ENCODE measurements around the gene SKI.
"Not testable (repeated sequence)": the region's sequence is repeated elsewhere in the genome, so short reads cannot be mapped to it uniquely, and the experiment has no call there.

SKI gene

DNA sequence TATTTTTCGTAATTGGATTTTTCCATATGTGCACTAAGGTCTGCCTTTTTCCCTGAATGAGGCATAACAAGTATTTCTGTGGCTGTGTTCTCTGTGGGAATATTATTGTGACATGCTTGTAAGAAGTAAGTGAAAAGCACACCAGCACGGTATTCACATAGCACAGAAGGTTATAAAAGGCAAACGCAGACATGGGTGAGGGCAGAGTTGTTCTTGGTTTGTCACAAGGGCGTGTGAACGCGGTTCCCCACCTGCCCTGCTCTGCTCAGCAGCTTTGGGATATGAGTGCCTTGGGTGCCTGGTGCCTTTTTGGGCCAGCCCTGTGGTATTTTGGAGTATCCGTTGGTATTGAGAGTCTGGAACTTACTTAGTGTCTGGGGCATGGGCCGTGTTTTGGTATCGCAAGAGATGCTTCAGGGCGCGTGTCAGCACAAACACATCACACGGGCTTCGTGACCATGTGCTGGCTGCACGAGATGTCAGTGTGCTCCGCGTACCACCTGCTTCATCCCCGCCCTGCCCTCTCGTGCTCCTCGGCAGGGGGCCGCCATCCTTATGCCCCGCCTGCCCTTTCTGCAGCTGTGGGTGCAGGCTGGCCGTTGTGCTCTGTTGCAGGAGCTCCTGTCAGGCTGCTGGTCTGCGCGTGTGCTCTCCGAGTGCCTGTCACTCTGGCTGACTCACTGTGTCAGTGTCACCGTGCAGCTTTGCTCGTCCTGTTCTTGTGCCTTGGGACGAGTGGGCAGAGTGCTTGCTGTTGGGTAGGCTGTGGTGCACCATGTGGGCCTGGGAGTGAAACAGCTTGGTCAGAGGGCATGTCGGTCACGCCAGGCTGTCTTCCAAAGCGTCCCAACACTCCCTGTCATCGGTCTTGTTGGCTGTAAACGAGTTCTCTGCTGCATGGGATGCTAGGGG is 15.0 kb downstream of the SKI start:
- no peak for DNase-seq (ENCODE audit: low read depth)

DNA sequence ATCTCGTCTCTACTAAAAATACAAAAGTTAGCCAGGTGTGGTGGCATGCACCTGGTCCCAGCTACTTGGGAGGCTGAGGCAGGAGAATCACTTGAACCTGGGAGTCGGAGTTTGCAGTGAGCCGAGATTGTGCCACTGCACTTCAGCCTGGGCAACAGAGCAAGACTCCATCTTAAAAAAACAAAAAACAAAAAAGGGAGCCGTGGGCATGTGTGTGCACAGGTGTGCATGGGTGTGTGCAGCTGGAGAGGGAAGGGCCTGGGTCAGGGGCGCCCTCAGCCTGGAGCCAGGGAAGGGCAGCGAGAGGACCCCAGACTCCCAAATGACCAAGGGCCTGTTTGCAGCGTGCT is 18.9 kb downstream of the SKI start:
- DNase-seq (ENCODE audit: low read depth), result not testable (repeated sequence)

DNA sequence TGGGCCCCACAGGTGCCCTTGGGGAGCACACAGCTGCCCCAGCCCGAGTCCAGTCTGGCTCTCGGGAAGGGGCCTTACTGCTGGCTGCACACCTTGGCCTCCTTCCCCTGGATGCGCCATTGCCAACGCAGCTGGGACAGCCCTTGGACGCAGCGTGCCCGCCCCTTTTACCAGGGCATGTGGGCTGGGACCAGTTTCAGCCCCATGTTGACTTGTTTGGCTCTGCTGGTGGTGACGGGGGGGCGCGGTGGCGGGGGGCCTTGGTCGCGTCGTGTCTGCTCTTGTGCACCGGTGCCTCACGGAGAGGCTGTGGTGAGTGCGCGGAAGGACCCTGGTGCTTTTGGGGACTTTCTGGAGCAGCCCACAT is 19.6 kb downstream of the SKI start:
- no peak for DNase-seq (ENCODE audit: low read depth)

DNA sequence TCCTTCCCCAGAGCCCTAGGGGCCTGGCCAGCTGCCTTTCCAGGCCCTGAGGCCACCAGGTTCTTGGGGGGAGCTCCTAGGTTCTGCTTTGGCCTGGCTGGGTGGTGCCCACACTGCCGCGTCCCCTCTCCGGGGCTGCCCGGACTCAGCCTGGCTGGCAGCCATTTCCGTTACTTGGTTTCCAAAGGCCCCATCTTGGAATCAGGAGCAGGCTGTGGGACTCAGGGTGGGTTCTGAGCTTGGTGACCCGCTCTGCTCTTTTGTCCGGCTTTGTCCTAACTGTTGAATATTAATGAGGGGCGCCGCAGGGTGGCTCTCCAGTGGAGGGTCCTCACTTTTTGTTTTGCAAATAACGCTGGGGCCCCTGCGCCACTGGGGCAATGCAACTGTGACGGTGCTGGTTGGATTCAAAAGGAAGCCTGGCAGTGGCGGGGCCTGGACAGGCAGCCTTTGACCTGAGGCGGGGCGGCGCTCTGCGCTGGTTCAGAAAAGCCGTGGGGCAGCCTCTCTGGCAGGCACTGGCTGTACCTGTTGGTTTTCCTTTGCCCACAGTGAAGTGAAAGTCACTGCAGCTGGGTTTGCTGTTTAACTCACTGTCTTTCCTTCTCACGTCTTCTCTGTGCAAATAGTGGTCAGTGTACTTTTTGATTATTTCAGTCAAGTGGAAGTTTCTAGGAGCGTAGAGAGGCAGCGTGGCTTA is 20.2 kb downstream of the SKI start:
- no peak for DNase-seq (ENCODE audit: low read depth)

DNA sequence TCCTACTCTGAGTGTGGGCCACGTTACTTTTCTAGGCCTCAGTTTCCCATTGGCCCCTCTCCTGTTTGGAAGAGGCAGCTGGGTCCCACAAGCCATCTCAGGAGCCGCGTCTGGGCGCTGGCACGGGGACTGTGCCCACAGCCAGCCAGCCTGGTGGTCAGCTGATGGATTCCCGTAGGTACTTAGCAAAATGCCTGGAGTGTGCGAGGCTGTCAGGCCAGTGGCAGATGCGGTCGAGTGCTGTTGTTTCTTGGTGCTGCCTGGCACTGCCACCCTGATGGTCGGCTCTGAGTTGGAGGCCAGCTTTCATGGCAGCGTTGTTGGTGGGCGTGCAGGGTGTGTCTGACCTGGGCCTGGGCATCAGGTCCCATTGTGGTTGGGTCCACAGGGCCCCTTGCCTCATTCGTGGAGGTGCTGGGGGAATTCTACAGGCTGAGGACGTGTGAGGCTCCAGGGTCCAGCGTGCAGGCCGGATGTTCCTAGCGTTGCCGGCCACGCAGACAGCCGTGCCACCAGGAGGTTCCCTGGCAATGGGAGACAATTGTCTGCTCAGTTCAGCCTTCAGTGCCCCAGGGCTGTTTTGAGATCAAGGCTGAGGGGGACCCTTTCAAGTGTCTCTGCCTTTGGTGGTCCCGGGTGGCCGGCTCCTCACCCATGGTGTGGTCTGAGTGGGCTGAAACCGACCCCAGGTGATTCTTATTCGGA is 20.9 kb downstream of the SKI start:
- no peak for DNase-seq (ENCODE audit: low read depth)

DNA sequence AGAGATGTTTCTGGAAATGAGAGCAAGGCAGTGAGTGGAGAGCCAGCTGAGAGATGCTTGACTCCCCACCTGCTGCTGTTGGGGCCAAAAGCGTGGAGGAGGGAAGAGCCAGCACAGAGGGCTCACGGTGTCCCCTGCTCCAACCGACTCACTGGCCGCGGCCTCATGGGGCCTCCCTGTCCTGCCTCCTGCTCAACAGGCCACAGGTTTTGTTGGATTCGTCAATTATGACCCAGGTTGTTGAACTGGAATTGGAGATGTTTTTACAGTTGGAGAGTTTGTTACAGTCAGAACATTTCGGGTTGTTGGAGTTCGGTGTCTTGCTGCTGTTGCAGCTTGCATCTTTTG is 21.4 kb downstream of the SKI start:
- DNase-seq (ENCODE audit: low read depth), result no peak

DNA sequence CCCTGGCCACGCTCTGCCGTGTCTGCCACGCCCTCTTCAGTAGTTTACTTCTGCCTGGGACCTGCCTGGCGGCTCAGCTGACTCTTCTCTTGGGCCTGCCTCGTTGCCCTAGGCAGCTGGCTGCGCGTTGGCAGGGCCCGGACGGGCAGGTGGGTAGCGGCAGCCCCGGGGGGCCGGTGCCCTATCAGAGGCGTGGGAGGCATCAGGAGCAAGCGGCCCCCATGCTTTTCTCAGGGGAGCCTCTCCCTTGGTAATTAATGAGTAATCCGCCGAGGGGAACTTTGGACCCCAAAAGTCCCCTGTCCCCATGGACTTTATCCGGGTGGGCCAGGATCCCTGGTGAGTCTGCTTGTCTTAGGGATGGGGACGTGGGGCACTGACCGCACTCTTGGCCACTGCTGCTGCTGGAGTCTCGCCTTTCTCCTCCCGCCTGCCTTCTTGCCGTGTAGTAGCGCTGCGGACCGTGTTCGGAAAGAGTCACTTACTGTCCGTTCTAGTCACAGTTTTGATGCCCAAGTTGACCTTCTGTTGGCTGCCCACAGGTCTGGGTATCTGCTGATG is 22.7 kb downstream of the SKI start:
- DNase-seq (ENCODE audit: low read depth), result no peak

DNA sequence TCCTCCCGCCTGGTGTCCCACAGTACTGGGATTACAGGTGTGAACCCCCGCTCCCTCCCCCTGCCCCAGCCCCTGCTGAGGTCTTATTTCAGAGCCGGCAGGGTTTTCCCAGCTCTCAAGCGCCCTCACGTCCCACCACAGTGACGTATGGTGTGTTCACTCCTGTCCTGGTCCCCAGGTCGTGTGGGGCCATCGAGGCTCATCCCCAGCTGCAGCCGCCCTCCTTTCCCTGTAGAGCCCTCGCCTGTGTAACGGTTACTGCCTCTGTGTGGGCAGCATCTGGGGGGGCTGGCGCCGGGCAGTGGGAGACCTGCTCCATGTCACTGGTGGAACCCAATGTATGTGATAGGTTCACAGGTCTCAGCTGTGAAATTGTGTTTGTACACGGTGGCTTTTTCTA is 23.2 kb downstream of the SKI start:
- no peak for DNase-seq (ENCODE audit: low read depth)

DNA sequence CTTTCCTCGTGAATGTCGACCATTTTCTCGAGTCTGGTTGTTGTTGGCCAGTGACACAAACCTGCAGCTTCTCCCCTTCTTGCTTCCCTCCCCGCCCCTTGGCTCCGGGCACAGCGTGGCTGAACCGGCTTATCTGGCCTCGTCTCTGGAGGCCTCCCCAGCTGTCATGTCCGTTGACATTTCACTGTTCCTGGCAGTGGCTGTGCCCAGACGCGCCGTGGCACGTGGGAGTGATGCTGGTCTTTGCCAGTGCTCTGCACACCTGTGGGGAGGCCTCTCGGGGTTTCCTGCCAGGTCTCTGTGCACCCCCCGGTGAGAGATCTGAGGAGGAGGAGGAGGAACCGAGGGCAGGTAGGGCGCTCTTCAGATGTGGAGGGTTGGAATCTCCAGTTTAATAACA is 23.7 kb downstream of the SKI start:
- DNase-seq (ENCODE audit: low read depth), result no peak

DNA sequence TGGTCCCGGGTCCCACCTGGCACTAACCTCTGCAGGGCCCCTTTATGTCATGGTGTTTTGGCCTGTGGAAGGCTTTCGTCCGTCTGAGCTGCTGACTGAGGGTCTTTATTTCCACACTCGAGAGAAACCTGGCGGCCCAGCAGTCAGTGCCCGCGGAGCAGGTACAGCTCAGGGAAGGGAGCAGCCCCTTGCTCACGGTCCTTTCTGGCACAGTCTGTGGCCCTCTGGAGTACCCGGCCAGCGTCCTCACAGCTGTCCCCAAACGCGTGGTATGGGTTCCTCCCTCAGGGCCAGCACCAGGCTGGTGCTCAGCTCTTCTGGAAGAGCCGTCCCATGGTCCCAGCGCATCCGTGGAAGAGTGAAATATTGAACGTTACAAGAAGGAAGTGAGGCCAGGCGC is 24.3 kb downstream of the SKI start:
- no peak for DNase-seq (ENCODE audit: low read depth)

DNA sequence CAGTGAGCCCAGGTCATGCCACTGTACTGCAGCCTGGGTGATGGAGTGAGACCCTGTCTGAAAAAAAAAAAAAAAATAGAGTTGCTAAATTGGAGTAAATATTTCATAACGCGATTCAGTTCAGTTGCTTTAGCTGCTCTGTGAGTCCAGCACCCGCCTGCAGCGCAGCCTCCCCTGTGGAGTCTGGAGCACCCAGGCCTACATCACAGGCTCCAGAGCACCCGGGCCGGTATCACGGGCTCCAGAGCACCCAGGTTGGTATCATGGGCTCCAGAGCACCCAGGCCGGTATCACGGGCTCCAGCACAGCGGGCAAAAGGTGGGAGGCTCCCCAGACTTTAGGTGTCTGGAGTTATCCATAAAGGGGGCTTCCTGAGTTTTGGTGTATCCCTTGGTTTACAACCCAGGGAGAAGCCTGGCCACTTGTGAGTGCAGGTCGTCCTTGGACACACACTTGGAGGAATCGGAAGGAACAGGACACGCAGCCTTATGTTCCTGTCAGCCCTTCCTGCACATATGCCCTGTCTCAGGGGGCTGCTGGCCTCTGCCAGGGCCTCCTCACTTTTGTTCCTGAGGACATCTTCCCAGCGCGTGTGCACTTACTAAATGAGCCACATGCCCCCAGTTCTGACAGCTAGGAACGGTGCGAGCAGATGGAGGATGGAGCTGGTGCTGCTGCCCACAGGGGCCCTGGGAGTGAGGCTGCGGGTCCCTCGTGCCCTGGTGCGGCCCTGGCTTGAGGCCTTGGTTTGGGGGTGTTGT is 25.1 kb downstream of the SKI start:
- DNase-seq (ENCODE audit: low read depth), result no peak

DNA sequence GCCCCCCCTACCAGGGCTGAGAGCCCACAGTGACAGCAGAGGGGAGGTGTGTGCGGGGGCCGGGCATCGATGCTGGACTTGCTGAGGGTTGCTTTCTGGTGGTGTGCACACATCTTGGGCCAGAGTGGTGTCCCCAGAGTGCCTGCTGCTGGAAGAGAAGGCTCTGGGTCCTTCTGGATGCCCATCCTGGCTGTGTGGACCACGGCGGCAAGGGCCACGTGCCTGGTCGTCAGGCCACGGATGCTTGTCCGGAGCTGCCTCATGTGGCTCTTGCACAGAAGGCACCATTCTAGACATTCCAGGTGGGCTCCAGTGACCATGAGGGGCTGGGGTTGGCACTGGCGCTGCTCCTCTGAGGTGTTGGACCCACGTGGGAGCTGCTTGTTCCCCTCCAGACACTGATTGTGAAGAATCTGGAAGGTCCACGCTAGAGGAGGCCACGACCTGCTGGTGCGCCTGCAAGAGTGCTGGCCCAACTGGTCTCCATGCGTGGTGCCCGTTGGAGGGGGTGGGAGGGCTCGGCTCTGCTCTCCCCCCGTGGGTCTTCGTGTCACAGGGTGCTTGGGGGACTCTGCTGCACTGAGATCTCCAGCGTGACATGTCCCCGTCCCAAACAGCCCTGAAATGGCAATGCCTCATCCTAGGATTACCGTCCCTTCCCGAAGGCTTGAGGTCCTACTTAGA is 25.8 kb downstream of the SKI start:
- no peak for DNase-seq (ENCODE audit: low read depth)

DNA sequence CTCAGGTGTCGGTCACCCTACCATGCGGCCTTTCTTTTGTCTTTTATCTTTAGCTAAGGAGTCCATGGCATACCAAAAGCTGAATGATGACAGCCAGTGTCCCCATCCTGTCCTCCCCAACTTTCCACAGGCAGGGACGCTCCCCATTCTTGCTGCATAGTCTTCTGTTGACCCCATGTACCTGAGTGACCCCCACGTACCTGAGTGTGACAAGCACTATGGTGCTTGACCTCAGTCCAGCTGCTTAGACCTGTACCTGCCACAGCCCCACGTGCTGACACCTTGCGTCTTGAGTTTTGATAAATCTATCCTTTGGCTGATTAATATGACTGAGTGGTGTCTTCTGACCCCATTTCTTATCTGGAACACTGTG is 26.9 kb downstream of the SKI start:
- no peak for DNase-seq (ENCODE audit: low read depth)

DNA sequence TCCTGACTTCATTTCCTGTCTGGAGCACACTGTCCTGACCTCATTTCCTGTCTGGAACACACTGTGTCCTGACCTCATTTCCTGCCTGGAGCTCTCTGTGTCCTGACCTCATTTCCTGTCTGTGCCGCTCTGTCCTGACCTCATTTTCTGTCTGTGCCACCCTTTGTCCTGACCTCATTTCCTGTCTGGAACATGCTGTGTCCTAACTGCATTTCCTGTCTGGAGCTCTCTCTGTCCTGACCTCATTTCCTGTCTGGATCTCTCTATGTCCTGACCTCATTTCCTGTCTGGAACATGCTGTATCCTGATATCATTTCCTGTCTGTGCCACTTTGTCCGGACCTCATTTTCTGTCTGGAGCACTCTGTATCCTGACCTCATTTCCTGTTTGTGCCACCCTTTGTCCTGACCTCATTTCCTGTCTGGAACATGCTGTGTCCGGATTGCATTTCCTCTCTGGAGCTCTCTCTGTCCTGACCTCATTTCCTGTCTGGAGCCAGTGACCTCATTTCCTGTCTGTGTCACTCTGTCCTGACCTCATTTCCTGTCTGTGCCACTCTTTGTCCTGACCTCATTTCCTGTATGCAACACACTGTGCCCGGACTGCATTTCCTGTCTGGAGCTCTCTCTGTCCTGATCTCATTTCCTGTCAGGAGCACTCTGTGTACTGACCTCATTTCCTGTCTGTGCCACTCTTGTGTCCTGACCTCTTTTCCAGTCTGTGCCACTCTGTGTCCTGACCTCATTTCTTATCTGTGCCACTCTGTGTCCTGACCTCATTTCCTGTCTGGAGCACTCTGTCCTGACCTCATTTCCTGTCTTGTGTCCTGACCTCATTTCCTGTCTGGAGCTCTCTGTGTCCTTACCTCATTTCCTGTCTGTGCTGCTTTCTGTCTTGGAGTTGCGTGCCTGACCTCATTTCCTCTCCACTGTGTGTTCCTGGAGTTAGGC is 27.6 kb downstream of the SKI start:
- no peak for DNase-seq (ENCODE audit: low read depth)

DNA sequence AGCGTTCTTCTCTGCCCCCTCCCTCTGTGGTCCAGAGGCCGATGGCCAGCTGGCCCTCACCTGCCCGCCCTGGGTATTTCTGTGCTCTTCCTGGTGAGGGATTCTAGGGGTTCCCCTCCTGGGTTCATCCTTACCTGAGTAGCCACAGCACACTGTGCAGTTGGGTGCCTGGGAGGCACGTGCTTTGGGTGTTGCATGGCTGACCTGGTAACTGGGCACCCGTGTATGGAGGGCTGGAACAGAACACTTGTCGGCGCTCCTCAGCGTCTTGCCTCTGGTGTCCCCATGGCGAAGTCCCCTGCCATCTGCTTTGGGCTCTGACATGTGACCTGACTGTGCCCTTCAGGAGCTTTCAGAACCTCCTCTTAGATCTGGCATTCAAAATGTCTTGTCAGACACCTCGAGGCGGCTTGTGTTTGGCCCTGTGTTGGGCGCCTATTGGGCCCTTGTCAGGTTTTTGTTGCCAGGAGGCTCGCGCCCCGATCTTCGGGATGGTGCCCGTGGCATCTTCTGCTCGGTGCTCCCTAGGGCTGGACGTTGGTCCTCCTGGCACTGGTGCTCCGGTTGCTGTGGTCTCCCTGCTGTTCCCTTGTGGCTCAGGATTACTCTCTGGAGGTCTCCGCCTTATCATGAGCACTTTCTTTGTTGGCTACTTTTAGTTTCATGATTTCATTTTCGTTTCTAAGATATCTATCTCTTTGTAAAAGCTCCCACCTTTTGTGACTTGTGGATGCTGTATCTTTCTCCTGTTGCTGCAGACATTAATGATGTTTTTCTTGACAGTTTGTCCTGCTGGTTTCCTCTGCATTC is 28.5 kb downstream of the SKI start:
- no peak for DNase-seq (ENCODE audit: low read depth)

DNA sequence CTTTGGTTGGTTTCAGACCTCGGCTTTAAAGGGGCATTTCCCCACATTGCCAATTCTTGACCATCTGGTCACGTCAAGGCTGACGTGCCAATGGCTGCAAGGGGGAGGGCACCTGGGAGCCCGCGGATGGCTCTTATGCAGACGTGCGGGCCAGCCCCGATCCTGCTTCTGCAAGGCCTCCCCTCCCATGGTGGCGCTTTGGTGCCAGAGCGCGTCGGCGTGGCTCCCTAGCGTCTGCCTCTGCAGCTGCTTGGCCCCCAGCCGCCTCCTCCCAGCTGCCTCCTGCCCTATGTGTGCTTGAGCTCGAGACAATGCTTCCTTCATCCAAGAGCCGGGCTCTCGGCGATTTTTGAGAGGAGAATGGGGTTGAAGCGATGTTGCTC is 29.1 kb downstream of the SKI start:
- no peak for DNase-seq (ENCODE audit: low read depth)

DNA sequence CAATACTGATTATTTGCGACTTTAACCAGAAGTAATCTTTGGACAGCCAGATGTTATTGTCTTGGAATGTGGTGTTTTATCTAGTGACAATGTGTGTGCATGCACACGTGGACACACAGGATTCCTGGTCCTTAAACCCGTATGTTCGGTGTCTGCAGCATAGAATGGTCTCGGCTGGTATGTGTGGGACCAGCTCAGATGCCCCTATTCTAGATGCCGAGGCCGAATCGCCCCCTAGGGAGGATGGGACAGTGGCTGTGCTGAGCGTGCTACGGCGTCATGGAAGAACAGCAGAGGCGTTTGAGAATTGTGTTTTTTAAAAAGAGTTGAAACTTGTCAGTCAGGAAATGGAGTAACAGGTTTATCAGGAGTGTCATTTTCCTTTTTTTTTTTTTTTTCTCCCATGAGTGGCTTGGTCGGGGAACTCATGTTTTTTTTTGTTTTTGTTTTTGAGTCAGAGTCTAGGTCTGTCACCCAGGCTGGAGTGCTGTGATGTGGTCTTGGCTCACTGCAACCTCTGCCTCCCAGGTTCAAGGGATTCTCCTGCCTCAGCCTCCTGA is 30.1 kb downstream of the SKI start:
- no peak for DNase-seq (ENCODE audit: low read depth)

DNA sequence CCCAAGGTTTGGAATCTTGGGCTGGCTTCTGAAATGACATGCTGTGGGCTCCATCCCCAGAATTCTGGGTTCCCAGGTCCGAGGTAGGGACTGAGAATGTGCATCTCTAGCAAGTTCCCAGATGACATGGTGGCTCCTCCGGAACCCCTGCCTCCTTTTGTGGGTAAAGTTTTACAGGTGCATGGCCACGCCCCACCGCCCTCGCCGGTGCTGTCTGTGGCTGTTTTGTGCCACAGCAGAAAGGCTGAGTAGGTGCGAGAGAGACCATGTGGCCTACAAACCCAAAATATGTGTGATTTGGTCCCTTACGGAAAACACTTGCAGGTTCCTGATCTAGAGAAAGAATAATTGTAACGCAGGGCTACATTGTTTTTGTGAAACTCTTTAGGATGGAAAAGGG is 30.9 kb downstream of the SKI start:
- DNase-seq (ENCODE audit: low read depth), result no peak

DNA sequence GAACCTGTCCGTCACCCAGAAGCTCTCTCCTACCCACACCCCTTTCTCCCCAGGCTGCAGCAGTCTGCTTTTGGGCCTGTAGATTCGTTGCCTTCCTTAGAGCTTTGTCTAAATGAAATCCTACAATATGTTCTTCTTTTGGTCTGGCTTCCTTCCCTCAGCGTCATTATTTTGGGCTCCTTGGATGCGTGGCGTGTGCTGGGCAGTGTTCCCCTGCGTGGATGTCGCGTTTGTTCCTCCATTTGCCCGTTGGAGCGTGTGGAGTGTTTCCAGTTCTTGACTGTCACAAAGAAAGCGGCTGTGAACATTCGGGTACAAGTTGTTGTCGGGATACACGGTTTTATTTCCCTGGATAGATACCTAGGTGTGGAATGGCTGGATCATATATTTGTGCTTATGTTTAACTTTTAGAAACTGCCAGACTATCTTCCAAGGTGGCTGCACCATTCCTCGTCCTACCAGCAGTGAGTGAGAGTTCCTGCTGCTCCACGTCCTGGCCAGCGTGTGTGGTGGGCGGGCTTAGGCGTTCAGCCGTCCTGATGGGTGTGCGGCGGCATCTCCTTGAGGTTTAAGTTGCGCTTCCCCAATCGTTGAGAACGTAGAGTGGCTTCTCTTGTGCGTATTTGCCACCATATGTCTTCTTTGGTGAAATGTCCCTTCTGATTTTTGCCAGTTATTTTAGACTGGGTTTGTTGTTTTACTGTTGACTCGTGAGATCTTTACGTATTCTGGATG is 31.7 kb downstream of the SKI start:
- no peak for DNase-seq (ENCODE audit: low read depth)
